ENCODE measurements around the gene OBP2B.
"Not testable (repeated sequence)": the region's sequence is repeated elsewhere in the genome, so short reads cannot be mapped to it uniquely, and the experiment has no call there.

The OBP2B gene

GRCh38 chr9:133221177-133221809, 12.2 kb upstream of the OBP2B start:
- DNase-seq (ENCODE audit: low spot score), result no peak

GRCh38 chr9:133218049-133218975, 9.3 kb upstream of the OBP2B start:
- DNase-seq (ENCODE audit: low spot score), result not testable (repeated sequence)

GRCh38 chr9:133217333-133217988, 8.4 kb upstream of the OBP2B start:
- DNase-seq (ENCODE audit: low spot score), result not testable (repeated sequence)

- not testable (repeated sequence) for DNase-seq (ENCODE audit: low spot score)
Observed at GRCh38 chr9:133214276-133214675, 5.2 kb upstream of the OBP2B start.

GRCh38 chr9:133210609-133211008, 1.6 kb upstream of the OBP2B start:
- no peak for DNase-seq (ENCODE audit: low spot score)

- DNase-seq (ENCODE audit: low spot score), result no peak
Observed at GRCh38 chr9:133210202-133210532, 1.1 kb upstream of the OBP2B start.

- DNase-seq (ENCODE audit: low spot score), result not testable (repeated sequence)
Observed at GRCh38 chr9:133209327-133210201, 514 bp upstream of the OBP2B start.

GRCh38 chr9:133208171-133208879, 725 bp downstream of the OBP2B start:
- not testable (repeated sequence) for DNase-seq (ENCODE audit: low spot score)

GRCh38 chr9:133207540-133208170, 1.4 kb downstream of the OBP2B start:
- DNase-seq (ENCODE audit: low spot score), result no peak

- no peak for DNase-seq (ENCODE audit: low spot score)
Observed at GRCh38 chr9:133207021-133207531, 2.0 kb downstream of the OBP2B start.

- DNase-seq (ENCODE audit: low spot score), result no peak
Observed at GRCh38 chr9:133205996-133206931, 2.8 kb downstream of the OBP2B start.

GRCh38 chr9:133205481-133205887, 3.6 kb downstream of the OBP2B start:
- not testable (repeated sequence) for DNase-seq (ENCODE audit: low spot score)

GRCh38 chr9:133204993-133205336, 4.1 kb downstream of the OBP2B start:
- no peak for DNase-seq (ENCODE audit: low spot score)

- no peak for DNase-seq (ENCODE audit: low spot score)
Observed at GRCh38 chr9:133204335-133204992, 4.6 kb downstream of the OBP2B start.

GRCh38 chr9:133203506-133204075, 5.5 kb downstream of the OBP2B start:
- DNase-seq (ENCODE audit: low spot score), result no peak

- DNase-seq (ENCODE audit: low spot score), result no peak
Observed at GRCh38 chr9:133202688-133203453, 6.2 kb downstream of the OBP2B start.

GRCh38 chr9:133202145-133202513, 6.9 kb downstream of the OBP2B start:
- DNase-seq (ENCODE audit: low spot score), result no peak

All from CD4-positive, alpha-beta T cell treated with Interleukin-2 at 100 ng/mL for 4 hours (primary cell).